ENCODE data around the gene IGFBP3. TPM values are rescaled to one million over a fixed set of nuclear protein-coding genes. Genes with fewer than 3 reads are reported as not detected.

IGFBP3 gene
- total and polyA plus RNA-seq, 2 of the 13 experiments (the other 11 are each of a cell fraction or from before 2014, with no cell fraction given) = 57.5 TPM; not detected in 1

- TF ChIP-seq ZGPAT (CRISPR knock-in tag; IDR thresholded peaks at IDR 0.05) (no peak; the same call in none of the 2 replicates), CBX1 (IDR thresholded peaks at IDR 0.05; ENCODE audit: low read depth) (no peak), RFX3 (CRISPR knock-in tag; IDR thresholded peaks at IDR 0.05) (no peak), SNAPC5 (CRISPR knock-in tag; IDR thresholded peaks at IDR 0.05; ENCODE audit: borderline replicate concordance) (no peak; the same call in 1 of the 2 replicates), ATF4 (CRISPR knock-in tag; IDR thresholded peaks at IDR 0.05) (no peak; a peak in 1 of 4 replicates), MTERF4 (CRISPR knock-in tag; IDR thresholded peaks at IDR 0.05) (no peak), RELA (CRISPR knock-in tag; IDR thresholded peaks at IDR 0.05) (no peak), RARA (CRISPR knock-in tag; IDR thresholded peaks at IDR 0.05) (no peak), FOXM1 (CRISPR knock-in tag; IDR thresholded peaks at IDR 0.05) (no peak), ZNF264 (CRISPR knock-in tag; IDR thresholded peaks at IDR 0.05) (0 out of 2 replicates have a peak, but pooled peaks have one; percentile 8), THRA (CRISPR knock-in tag; IDR thresholded peaks at IDR 0.05; ENCODE audit: borderline replicate concordance) (no peak), FIP1L1 (IDR thresholded peaks at IDR 0.05; ENCODE audit: borderline replicate concordance, insufficient read depth, low read depth, low read length) (no peak), HNF1B (CRISPR knock-in tag; IDR thresholded peaks at IDR 0.05) (no peak), HOXD1 (CRISPR knock-in tag; IDR thresholded peaks at IDR 0.05) (no peak; the same call in 1 of the 2 replicates), ZNF18 (CRISPR knock-in tag; IDR thresholded peaks at IDR 0.05; ENCODE audit: insufficient replicate concordance) (no peak), ZNF234 (CRISPR knock-in tag; conservative IDR thresholded peaks at IDR 0.05) (no peak), MEIS2 (CRISPR knock-in tag; IDR thresholded peaks at IDR 0.05) (no peak), SALL2 (CRISPR knock-in tag; IDR thresholded peaks at IDR 0.05) (no peak), ZNF644 (CRISPR knock-in tag; IDR thresholded peaks at IDR 0.05; ENCODE audit: low read depth) (peak; percentile 33), MBD4 (IDR thresholded peaks at IDR 0.05; ENCODE audit: borderline replicate concordance, low read length) (no peak), ZNF564 (CRISPR knock-in tag; IDR thresholded peaks at IDR 0.05) (no peak)
These were observed 26.9 kb downstream of the IGFBP3 start (continued) for GRCh38 chr7:45893996-45894664.

Data from HepG2 (cell line).